ENCODE results near the gene HMCN2. TPM values are rescaled to one million over a fixed set of nuclear protein-coding genes. Genes with fewer than 3 reads are reported as not detected.

The HMCN2 gene
- total and polyA plus RNA-seq, 2 donors (not counting 3 experiments of a cell fraction or from before 2014, with no cell fraction given), result 0.04 to 0.24 TPM

GRCh38 chr9:130286072-130286770 lies 20.7 kb downstream of the HMCN2 start:
- Histone ChIP-seq H3K36me3 (ENCODE audit: control insufficient read depth in 2 of 2, extremely low read depth in 1 of 2, insufficient read depth in 2 of 2, low read length in 2 of 2) (no peaks in the 10 kb centered on the region), H3K9ac (replicated peaks; ENCODE audit: extremely low read depth, insufficient read depth, low read length) (no peak overlapping the region), H3K9me3 (replicated peaks; ENCODE audit: control insufficient read depth, insufficient read depth, low read length) (no peaks in the 10 kb centered on the region), H3K4me3 (replicated peaks in 1 of 3; ENCODE audit: insufficient read depth in 1 of 3, low read depth in 1 of 3, low read length in 3 of 3) (no peak overlapping the region), H3K4me1 (ENCODE audit: control insufficient read depth, extremely low read depth, insufficient read depth, low read length) (no peaks in the 10 kb centered on the region), H2AFZ (ENCODE audit: low read depth, low read length) (no peak overlapping the region), H3K79me2 (ENCODE audit: control insufficient read depth, insufficient read depth, low read length) (no peaks in the 10 kb centered on the region), H3K27me3 (ENCODE audit: control insufficient read depth in 2 of 2, insufficient read depth in 2 of 2, low read length in 2 of 2) (peaks cover 3 to 6% of the 10 kb centered on the region in 2 experiments), H3K27ac (ENCODE audit: insufficient read depth, low read depth, low read length) (no peak overlapping the region), H4K20me1 (replicated peaks; ENCODE audit: control insufficient read depth, extremely low read depth, insufficient read depth, low read length) (no peaks in the 10 kb centered on the region), H3K4me2 (ENCODE audit: insufficient read depth, low read length) (no peak overlapping the region), H3K9me1 (replicated peaks; ENCODE audit: control insufficient read depth, extremely low read depth, insufficient read depth, low read length) (no peaks in the 10 kb centered on the region)
- CTCF ChIA-PET, result no interaction called here
- POLR2A ChIA-PET, result no interaction called here
- DNase-seq (ENCODE audit: low read depth, low spot score), result no peak
- dilution Hi-C loops (cut with MboI; ENCODE audit: extremely low pct_ligation_motif_present, low sequenced_read_pairs) (no loop called here), intact Hi-C loops (cut with micrococcal nuclease) (no loop called here)
- no peak for TF ChIP-seq POLR2A (IDR thresholded peaks at IDR 0.05; ENCODE audit: low read depth, low read length)
- TF ChIP-seq POLR2AphosphoS5 (IDR thresholded peaks at IDR 0.05; ENCODE audit: insufficient read depth, low read depth, low read length), result no peak
- BruUV-seq (replicated peaks), result no TSS peak
- FAIRE-seq, result no peak

- H3K27ac ChIP-seq (ENCODE audit: insufficient read depth, low read depth, low read length), result no peak overlapping the region
- H3K4me2 ChIP-seq (ENCODE audit: insufficient read depth, low read length), result no peak overlapping the region
- intact Hi-C loops (cut with micrococcal nuclease), result no loop called here
- H2AFZ ChIP-seq (ENCODE audit: low read depth, low read length), result no peak overlapping the region
- H3K27me3 ChIP-seq (ENCODE audit: control insufficient read depth in 2 of 2, insufficient read depth in 2 of 2, low read length in 2 of 2), result peaks cover 3 to 6% of the 10 kb centered on the region in 2 experiments
- H3K4me1 ChIP-seq (ENCODE audit: control insufficient read depth, extremely low read depth, insufficient read depth, low read length), result no peaks in the 10 kb centered on the region
- dilution Hi-C loops (cut with MboI; ENCODE audit: extremely low pct_ligation_motif_present, low sequenced_read_pairs), result no loop called here
- no peaks in the 10 kb centered on the region for H4K20me1 ChIP-seq (replicated peaks; ENCODE audit: control insufficient read depth, extremely low read depth, insufficient read depth, low read length)
- no TSS peak for BruUV-seq (replicated peaks)
- H3K9ac ChIP-seq (replicated peaks; ENCODE audit: extremely low read depth, insufficient read depth, low read length), result no peak overlapping the region
- no peaks in the 10 kb centered on the region for H3K9me1 ChIP-seq (replicated peaks; ENCODE audit: control insufficient read depth, extremely low read depth, insufficient read depth, low read length)
- DNase-seq (ENCODE audit: low read depth, low spot score), result no peak
- ChIA-PET CTCF (no interaction called here), POLR2A (no interaction called here)
- no peaks in the 10 kb centered on the region for H3K79me2 ChIP-seq (ENCODE audit: control insufficient read depth, insufficient read depth, low read length)
- no peaks in the 10 kb centered on the region for H3K9me3 ChIP-seq (replicated peaks; ENCODE audit: control insufficient read depth, insufficient read depth, low read length)
- H3K4me3 ChIP-seq (replicated peaks in 1 of 3; ENCODE audit: insufficient read depth in 1 of 3, low read depth in 1 of 3, low read length in 3 of 3), result no peak overlapping the region
- FAIRE-seq, result no peak
- TF ChIP-seq POLR2A (IDR thresholded peaks at IDR 0.05; ENCODE audit: low read depth, low read length) (no peak), CTCF (IDR thresholded peaks at IDR 0.05; ENCODE audit: extremely low read depth in 1 of 2, insufficient read depth in 1 of 2, low read depth in 1 of 2, low read length in 2 of 2) (no peak), POLR2AphosphoS5 (IDR thresholded peaks at IDR 0.05; ENCODE audit: insufficient read depth, low read depth, low read length) (no peak), FOS (IDR thresholded peaks at IDR 0.05; ENCODE audit: borderline replicate concordance, insufficient read depth, low read length) (no peak), MYC (IDR thresholded peaks at IDR 0.05; ENCODE audit: low read depth, low read length) (no peak), MAX (IDR thresholded peaks at IDR 0.05; ENCODE audit: insufficient read depth, insufficient read length) (no peak), EZH2 (IDR thresholded peaks at IDR 0.05; ENCODE audit: borderline replicate concordance, low read depth, low read length, severe bottlenecking) (no peak)
- no peaks in the 10 kb centered on the region for H3K36me3 ChIP-seq (ENCODE audit: control insufficient read depth in 2 of 2, extremely low read depth in 1 of 2, insufficient read depth in 2 of 2, low read length in 2 of 2)
These were observed 21.3 kb downstream of the HMCN2 start for GRCh38 chr9:130286781-130287428.
